Activated CD4-positive, alpha-beta T cell treated with anti-CD3 and anti-CD28 coated beads, Interleukin-2, amount 50 U/mL, for 48 hours (primary cell): ENCODE data around the gene FAS.

ENCODE experiments used
- DNase-seq, 2 experiments: peaks; one replicate each; pipeline ENCODE4 v3.0.0-alpha.2; 2020

The FAS gene

GRCh38 chr10:88974012-88974411 lies 16.6 kb upstream of the FAS start:
- no peak for DNase-seq

GRCh38 chr10:88974446-88975376 lies 15.9 kb upstream of the FAS start:
- DNase-seq: no peak

- no peak for DNase-seq
Measured at GRCh38 chr10:88975377-88975720, 15.2 kb upstream of the FAS start.

GRCh38 chr10:88978463-88978862 lies 12.1 kb upstream of the FAS start:
- no peak for DNase-seq

- no peak for DNase-seq
Measured at GRCh38 chr10:88979153-88979562, 11.4 kb upstream of the FAS start.

GRCh38 chr10:88979603-88980002 lies 11.0 kb upstream of the FAS start:
- DNase-seq: no peak

GRCh38 chr10:88980247-88980646 lies 10.4 kb upstream of the FAS start:
- DNase-seq: no peak

- DNase-seq: no peak
Measured at GRCh38 chr10:88980800-88981199, 9.8 kb upstream of the FAS start.

- DNase-seq: no peak
Measured at GRCh38 chr10:88981435-88981834, 9.2 kb upstream of the FAS start.

GRCh38 chr10:88982366-88982765 lies 8.2 kb upstream of the FAS start:
- DNase-seq: no peak

GRCh38 chr10:88983206-88983605 lies 7.4 kb upstream of the FAS start:
- no peak for DNase-seq

- no peak for DNase-seq
Measured at GRCh38 chr10:88983939-88984338, 6.7 kb upstream of the FAS start.

GRCh38 chr10:88984525-88984924 lies 6.1 kb upstream of the FAS start:
- no peak for DNase-seq

GRCh38 chr10:88986549-88987242 lies 3.9 kb upstream of the FAS start:
- no peak for DNase-seq

- DNase-seq: peak in 1 of 2 experiments; percentile 25
Measured at GRCh38 chr10:88987243-88987725, 3.3 kb upstream of the FAS start.

GRCh38 chr10:88987840-88988239 lies 2.8 kb upstream of the FAS start:
- DNase-seq: no peak

GRCh38 chr10:88989423-88989822 lies 1.2 kb upstream of the FAS start:
- no peak for DNase-seq

GRCh38 chr10:88989824-88990383 lies 694 bp upstream of the FAS start:
- DNase-seq: no peak

GRCh38 chr10:88991161-88991898 lies 732 bp downstream of the FAS start:
- DNase-seq: peak; percentile 78 to 80

- DNase-seq: no peak
Measured at GRCh38 chr10:88991899-88992320, 1.3 kb downstream of the FAS start.

- DNase-seq: no peak
Measured at GRCh38 chr10:88992921-88993524, 2.4 kb downstream of the FAS start.

- no peak for DNase-seq
Measured at GRCh38 chr10:88994019-88994418, 3.4 kb downstream of the FAS start.
